Upper lobe of right lung (tissue), 1 donor: ENCODE measurements around the gene HSPB6. TPM values are rescaled to one million over a fixed set of nuclear protein-coding genes. Genes with fewer than 3 reads are reported as not detected.
A peak's percentile ranks its signal among the peaks of the same experiment; 100 is the strongest.

Experiments used
- ATAC-seq: fragments of 200-7000 bp; cut with Tn5 transposase; one replicate; pipeline ENCODE4 v1.9.1; 2020; ENCODE audit warnings: mild to moderate bottlenecking, moderate library complexity
- DNase-seq: peaks from one replicate; pipeline ENCODE4 v3.0.0-alpha.2; 2020
- H3K27ac ChIP-seq: fragments of 200-600 bp; one replicate; pipeline ENCODE4 v1.8.0; 2022
- H3K27me3 ChIP-seq: fragments of 200-600 bp; one replicate; pipeline ENCODE4 v1.8.0; 2022; ENCODE audit warnings: mild to moderate bottlenecking
- H3K36me3 ChIP-seq: fragments of 200-600 bp; one replicate; pipeline ENCODE4 v1.8.0; 2022
- H3K4me1 ChIP-seq: fragments of 200-600 bp; one replicate; pipeline ENCODE4 v1.8.0; 2022
- H3K4me3 ChIP-seq: fragments of 200-600 bp; one replicate; pipeline ENCODE4 v1.8.0; 2022; ENCODE audit warnings: mild to moderate bottlenecking
- H3K9me3 ChIP-seq: fragments of 200-600 bp; one replicate; pipeline ENCODE4 v1.8.0; 2022
- CTCF ChIP-seq: fragments of 200-600 bp; IDR thresholded peaks from one replicate; pipeline ENCODE4 v1.8.0; 2022; ENCODE audit warnings: antibody characterized with exemption
- intact Hi-C: fragments of 100-400 bp; cut with DNase I; formaldehyde crosslinking; loops from one replicate; pipeline ENCODE4 v1.11.0; 2022
- total RNA-seq: library from RNA; stranded (reverse); fragmentation: NEBNext Ultra II Directional; extraction: Animal tissue kit (Norgen Biotek cat#: 25700); gene quantifications from one replicate; pipeline ENCODE4 v1.2.1, GENCODE V29; 2021
- donor health status: DM: no; HTN: yes; CAD: no; lungs with severe emphysema.

HSPB6 gene
- total RNA-seq, 1 donor from 2014 or later = 41.3 TPM

- Histone ChIP-seq H3K9me3 (no peaks in the 10 kb centered on the region), H3K4me1 (peaks cover 4% of the 10 kb centered on the region), H3K27me3 (no peaks in the 10 kb centered on the region), H3K36me3 (no peaks in the 10 kb centered on the region), H3K27ac (no peak overlapping the region), H3K4me3 (no peak overlapping the region)
- TF ChIP-seq CTCF = no peak
- no peak for ATAC-seq
- intact Hi-C loops = no loop called here
- no peak for DNase-seq
Measured at GRCh38 chr19:35777086-35777841, 20.4 kb upstream of the HSPB6 start.

GRCh38 chr19:35776102-35776788 lies 19.4 kb upstream of the HSPB6 start:
- H3K36me3 ChIP-seq = no peaks in the 10 kb centered on the region
- intact Hi-C loops = no loop called here
- no peaks in the 10 kb centered on the region for H3K9me3 ChIP-seq
- TF ChIP-seq CTCF = no peak
- H3K4me3 ChIP-seq = peak overlapping the region; percentile 80
- no peaks in the 10 kb centered on the region for H3K27me3 ChIP-seq
- peaks cover 4% of the 10 kb centered on the region for H3K4me1 ChIP-seq
- H3K27ac ChIP-seq = no peak overlapping the region
- no peak for DNase-seq
- no peak for ATAC-seq

- peak; percentile 100 for DNase-seq
- TF ChIP-seq CTCF = no peak
- intact Hi-C loops = no loop called here
- H3K36me3 ChIP-seq = no peaks in the 10 kb centered on the region
- peaks cover 4% of the 10 kb centered on the region for H3K4me1 ChIP-seq
- peak; percentile 99 for ATAC-seq
- no peaks in the 10 kb centered on the region for H3K27me3 ChIP-seq
- no peaks in the 10 kb centered on the region for H3K9me3 ChIP-seq
- H3K4me3 ChIP-seq = peak within 1 kb of the TSS; percentile 80
- H3K27ac ChIP-seq = peak within 1 kb of the TSS; percentile 42
Measured at GRCh38 chr19:35775298-35776101, 18.7 kb upstream of the HSPB6 start, which contains the start of gene ARHGAP33. TSS of gene ARHGAP33 (plus strand) at chr19:35775564. CDS start at chr19:35775659, 95 bp downstream.

- peaks cover 4% of the 10 kb centered on the region for H3K4me1 ChIP-seq
- intact Hi-C loops = no loop called here
- H3K36me3 ChIP-seq = no peaks in the 10 kb centered on the region
- H3K27ac ChIP-seq = no peak overlapping the region
- ATAC-seq (no peak), DNase-seq (peak; percentile 60)
- no peak for TF ChIP-seq CTCF
- no peaks in the 10 kb centered on the region for H3K27me3 ChIP-seq
- peak overlapping the region; percentile 80 for H3K4me3 ChIP-seq
- H3K9me3 ChIP-seq = no peaks in the 10 kb centered on the region
Measured at GRCh38 chr19:35775046-35775297, 18.1 kb upstream of the HSPB6 start.

- Histone ChIP-seq H3K4me1 (peaks cover 4% of the 10 kb centered on the region), H3K4me3 (peak overlapping the region; percentile 80), H3K27me3 (no peaks in the 10 kb centered on the region), H3K9me3 (no peaks in the 10 kb centered on the region), H3K36me3 (no peaks in the 10 kb centered on the region), H3K27ac (no peak overlapping the region)
- ATAC-seq (no peak), DNase-seq (no peak)
- intact Hi-C loops = no loop called here
- no peak for TF ChIP-seq CTCF
Measured at GRCh38 chr19:35774274-35775045, 17.6 kb upstream of the HSPB6 start.
